OCI-LY1 (cell line): ENCODE data around the gene MAP3K7CL.

ENCODE experiments used
- EZH2 ChIP-seq: fragments of 200-600 bp; sonication (generic), shearing (Covaris generic); IDR thresholded peaks from 2 replicates; pipeline ENCODE4 v1.8.0; 2017; ENCODE audit warnings: borderline replicate concordance, mixed run types, mild to moderate bottlenecking, antibody characterized with exemption, low read length, moderate library complexity, mixed read lengths
- TF ChIP-seq, protein P1 (sequence below): fragments of 200-600 bp; sonication (generic), shearing (Covaris generic); IDR thresholded peaks from 2 replicates; pipeline ENCODE4 v1.5.1; 2017; ENCODE audit warnings: mild to moderate bottlenecking, antibody characterized with exemption, low read length, moderate library complexity, mixed read lengths

DNA sequence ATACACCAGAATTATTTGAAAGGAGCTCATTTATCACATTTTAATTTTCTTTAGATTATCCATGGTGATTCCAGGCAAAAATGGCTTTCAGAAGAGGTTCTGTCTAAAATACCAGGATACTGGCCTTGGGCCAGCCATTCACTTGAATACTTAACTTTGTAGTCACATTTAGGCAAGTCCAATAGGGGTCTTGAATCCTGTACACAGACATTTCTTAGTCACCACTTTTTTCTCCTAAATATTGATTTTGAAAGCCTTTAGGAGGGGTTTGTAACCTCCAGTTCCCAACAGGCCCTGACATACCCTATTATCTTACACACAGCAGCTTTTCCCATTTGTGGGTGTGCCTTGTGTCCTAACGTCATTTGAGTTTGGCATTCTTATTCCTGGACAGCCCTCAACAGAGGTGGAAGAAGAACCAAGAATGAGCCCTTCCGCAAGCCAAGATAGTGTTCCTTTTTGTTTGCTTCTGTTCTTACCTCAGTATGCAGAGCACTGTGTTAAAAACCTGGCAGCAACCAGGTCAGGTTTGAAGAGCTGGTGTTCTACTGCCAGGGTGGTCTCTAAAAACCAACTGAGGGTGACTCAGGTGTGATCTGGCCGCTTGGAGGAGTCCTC, 19.5 kb downstream of the MAP3K7CL start:
- TF ChIP-seq, protein P1, sequence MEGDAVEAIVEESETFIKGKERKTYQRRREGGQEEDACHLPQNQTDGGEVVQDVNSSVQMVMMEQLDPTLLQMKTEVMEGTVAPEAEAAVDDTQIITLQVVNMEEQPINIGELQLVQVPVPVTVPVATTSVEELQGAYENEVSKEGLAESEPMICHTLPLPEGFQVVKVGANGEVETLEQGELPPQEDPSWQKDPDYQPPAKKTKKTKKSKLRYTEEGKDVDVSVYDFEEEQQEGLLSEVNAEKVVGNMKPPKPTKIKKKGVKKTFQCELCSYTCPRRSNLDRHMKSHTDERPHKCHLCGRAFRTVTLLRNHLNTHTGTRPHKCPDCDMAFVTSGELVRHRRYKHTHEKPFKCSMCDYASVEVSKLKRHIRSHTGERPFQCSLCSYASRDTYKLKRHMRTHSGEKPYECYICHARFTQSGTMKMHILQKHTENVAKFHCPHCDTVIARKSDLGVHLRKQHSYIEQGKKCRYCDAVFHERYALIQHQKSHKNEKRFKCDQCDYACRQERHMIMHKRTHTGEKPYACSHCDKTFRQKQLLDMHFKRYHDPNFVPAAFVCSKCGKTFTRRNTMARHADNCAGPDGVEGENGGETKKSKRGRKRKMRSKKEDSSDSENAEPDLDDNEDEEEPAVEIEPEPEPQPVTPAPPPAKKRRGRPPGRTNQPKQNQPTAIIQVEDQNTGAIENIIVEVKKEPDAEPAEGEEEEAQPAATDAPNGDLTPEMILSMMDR = no peak
- TF ChIP-seq EZH2 = no peak
